HG03571 (cell line): Measurements from ENCODE around the gene SIRPB1.
"Not testable (repeated sequence)": the region's sequence is repeated elsewhere in the genome, so short reads cannot be mapped to it uniquely, and the experiment has no call there.

Source experiments
- ATAC-seq: cut with Tn5 transposase; IDR thresholded peaks from one replicate; pipeline ENCODE4 v1.9.1; 2021; ENCODE audit not compliant: unreplicated experiment

Gene SIRPB1

DNA sequence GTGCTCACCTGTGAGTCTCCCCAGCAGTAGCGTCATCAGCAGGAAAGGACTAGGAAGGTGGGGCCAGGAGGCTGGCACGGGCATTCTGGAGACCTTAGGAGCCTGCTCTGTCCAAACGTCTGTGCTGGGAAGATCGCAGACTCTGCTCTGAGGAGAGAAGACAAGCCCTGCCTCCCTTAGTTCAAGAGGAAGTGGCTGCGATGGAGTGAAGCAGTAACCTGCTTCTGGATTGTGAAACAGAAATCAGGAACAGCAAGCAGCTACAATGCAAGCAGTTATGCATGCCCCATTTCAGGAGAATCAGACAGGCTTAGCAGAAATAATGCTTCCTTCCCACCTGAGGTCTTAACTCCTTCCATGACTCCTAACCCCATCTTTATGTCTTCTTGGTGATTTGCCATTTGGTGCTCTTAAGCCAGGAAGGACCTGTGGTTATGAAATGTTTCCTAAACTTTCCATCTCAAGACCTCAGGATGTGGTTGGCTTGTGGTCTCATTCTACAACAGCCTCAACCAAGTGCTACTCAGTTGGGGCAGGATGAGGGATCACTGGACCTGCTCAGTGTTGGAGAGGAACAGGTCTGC lies at the start of gene SIRPB1:
SIRPB1 (minus strand) TSS at position 149 of the 584 bp plus-strand sequence; CDS start at position 84, 65 bp downstream.
- ATAC-seq, result no peak

DNA sequence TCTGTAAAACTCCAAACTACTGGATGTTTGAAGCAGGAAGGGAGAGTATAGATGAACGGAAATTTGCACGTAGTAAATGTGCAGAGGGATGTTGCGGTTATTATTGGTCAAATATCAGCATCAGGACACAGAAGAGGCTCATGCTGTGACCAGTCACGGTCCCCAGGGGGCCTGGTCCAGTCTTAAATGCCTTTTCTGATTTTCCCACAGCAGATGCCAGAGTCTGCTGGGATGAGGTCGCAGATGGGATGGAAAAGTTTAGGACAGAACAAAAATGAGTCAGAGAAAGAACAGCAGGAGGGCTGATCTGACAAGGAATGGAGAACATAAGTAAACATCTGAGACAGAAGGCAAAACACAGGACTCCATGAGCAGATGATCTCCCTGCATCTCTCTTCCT lies 49.5 kb upstream of the SIRPB1 start:
- no peak for ATAC-seq

GRCh38 chr20:1667502-1668085 lies 47.8 kb upstream of the SIRPB1 start:
- ATAC-seq, result no peak

DNA sequence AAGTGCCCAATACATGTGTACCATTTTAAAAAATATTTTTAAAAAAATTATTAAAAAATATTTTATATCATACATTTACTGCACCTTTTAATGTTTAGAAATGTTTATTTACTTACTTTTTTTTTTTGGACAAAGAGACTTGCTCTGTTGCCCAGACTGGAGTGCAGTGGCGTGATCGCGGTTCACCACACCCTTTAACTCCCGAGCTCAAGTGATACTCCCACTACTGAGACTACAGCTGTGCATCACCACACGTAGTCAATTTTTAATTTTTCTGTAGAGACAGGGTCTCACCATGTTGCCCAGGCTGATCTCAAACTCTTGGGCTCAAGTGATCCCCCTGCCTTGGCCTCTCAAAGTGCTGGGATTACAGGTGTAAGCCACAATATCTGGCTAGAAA lies 47.0 kb upstream of the SIRPB1 start:
- ATAC-seq, result no peak

- ATAC-seq, result no peak
Observed at GRCh38 chr20:1665345-1665744, 45.5 kb upstream of the SIRPB1 start.

DNA sequence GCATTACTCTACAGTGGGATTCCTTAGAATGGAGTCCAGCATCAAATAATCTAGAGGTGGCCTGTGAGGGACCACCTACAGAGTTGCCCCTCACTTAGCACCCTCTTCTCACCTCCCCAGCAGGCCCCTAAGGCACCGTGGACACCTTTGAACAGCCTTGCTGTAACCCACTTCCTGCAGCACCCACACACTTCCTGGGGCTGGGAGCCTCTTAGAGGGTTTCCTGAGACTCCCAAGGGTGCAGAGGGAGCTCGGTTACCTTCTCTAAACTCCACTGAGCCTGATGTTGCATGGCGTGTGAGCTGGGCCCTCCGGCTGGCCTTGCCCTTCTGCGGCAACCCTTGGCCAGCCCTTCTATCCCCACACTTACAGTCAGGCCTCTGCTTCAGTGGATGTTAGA lies 45.1 kb upstream of the SIRPB1 start:
- no peak for ATAC-seq

- ATAC-seq, result no peak
Observed at GRCh38 chr20:1663917-1664316, 44.1 kb upstream of the SIRPB1 start.

GRCh38 chr20:1661542-1662299 lies 41.9 kb upstream of the SIRPB1 start:
- no peak for ATAC-seq

DNA sequence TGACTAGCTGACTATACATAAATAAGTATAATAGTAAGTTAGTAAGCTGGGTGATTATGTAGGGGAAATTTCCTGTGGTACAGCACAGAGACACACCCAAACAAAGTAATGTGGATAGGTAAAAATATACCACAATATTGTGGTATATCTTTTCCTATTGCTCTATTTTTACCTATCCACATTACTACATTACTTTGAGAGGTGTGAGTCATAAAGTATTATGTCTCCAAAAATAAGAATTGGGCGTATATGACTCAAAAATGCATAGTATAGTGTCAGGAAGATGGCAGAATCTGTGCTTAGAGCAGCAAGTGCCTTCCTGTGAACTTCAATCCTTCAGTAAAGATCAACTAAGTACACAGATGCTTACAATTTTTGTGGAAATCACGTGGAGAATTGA lies 40.4 kb upstream of the SIRPB1 start:
- no peak for ATAC-seq

DNA sequence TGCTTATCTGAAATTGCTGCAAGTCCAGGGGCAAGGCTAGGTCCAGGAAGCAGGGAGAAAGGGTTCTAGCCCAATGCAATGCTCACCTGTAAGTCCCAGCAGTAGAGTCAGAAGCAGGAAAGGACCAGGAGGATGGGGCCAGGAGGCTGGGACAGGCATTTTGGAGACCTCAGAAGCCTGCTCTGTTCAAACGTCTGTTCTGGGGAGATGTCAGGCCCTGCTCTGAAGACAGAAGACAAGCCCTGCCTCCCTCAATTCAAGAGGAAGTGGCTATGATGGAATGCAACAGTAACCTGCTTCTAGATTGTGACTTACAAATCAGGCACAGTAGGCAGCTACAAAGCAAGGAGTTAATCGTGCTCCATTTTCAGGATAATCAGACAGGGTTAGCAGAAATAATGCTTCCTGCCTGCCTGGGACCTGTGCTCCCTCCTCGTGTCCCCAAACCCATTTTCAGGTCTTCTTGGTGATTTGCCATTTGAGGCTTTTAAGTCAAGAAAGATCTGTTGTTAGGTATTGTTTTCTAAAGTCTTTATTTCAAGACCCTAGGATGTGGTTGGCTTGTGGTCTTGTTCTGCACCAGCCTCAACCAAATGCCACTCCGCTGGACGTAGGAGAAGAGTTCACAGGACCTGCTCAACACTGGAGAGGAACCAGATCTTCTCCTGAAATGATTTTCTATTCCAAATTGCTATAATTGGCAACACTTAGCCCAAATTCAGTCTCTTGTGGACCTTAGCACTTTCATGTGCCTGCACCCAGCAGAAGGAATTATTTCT lies 37.9 kb upstream of the SIRPB1 start, which contains the start of gene SIRPG:
SIRPG (minus strand) TSS at position 224 of the 779 bp plus-strand sequence; CDS start at position 159, 65 bp downstream.
- no peak for ATAC-seq

- ATAC-seq, result no peak
Observed at GRCh38 chr20:1656844-1657243, 37.0 kb upstream of the SIRPB1 start.

GRCh38 chr20:1654996-1655395 lies 35.2 kb upstream of the SIRPB1 start:
- no peak for ATAC-seq

- ATAC-seq, result no peak
Observed at GRCh38 chr20:1652960-1653359, 33.2 kb upstream of the SIRPB1 start.

DNA sequence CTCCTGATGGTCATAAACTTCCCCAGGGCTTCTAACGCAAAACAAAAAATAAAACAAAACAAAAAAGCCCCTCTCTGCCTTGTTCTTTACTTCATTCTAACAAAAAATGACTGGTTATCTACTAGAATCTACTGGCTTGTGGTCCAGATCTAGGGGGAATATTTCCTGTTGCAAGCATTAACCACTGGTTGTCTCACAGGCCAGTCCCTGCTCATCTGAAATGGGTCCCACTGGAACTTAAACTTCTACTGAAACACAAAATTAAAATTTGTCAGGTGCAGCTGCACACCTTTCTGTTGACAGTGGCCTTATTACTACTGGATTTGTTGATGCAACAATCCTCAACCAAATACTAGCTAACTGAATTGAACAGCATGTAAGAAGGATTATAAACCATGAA lies 32.3 kb upstream of the SIRPB1 start:
- ATAC-seq, result no peak

DNA sequence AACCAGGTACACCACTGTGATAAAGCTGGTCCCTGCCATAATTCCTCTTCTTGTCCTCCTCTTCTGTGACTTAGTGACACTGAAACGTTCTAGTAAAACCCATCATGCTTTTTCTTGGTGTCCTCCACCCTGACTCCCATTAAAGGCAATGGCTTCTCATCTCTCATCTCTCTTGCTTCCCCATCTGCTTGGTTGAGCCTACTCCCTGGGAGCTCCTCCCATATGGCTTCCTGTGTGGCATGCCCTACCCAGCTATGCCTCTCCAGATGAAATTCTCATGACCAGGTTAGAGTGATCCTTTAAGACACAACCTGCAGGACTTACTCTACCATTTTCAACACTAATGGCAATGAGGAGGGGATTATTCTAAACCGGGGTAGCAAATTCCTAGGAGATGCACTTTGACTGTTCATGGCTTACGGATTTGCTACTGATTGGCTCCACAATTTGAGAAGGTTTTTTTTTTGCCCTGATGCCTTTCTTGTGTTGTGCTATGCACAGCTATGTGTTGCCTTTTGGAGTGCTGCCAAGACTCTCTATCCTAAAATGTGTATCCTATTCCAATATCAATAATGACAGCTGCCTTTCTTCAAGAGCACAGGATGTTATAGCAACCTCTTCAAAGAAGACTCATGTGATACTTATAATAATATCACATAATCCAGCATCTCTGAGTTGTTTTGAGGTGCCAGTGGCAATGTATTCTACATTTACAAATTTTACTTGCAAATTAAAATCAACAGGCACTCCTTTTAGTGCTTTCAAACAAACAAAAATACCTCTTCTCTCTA lies 31.7 kb upstream of the SIRPB1 start:
- no peak for ATAC-seq

- ATAC-seq, result no peak
Observed at GRCh38 chr20:1648101-1648500, 28.3 kb upstream of the SIRPB1 start.

DNA sequence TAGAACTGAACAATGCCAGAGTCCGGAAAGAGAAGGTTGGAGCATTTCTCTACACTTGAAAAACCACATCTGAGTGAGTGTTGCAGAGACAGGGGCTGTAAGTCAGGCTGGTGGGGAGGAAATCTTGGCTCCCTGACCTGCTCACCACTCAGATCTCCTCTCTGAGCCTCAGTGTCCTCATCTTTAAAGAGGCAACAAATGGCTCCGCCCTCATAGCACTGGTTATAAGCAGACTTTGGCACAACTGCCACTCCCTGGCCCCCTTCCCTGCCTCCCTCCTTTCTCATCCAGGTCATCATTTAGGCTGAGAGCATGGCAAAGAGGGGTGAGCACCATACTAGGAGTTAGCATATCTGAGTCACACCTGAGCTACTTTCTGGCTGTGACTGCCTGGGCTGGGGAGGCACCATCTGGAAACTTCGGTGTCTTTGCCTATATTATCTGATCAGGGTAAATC lies 27.2 kb upstream of the SIRPB1 start:
- ATAC-seq, result no peak

GRCh38 chr20:1644101-1644962 lies 24.5 kb upstream of the SIRPB1 start:
- ATAC-seq, result no peak

DNA sequence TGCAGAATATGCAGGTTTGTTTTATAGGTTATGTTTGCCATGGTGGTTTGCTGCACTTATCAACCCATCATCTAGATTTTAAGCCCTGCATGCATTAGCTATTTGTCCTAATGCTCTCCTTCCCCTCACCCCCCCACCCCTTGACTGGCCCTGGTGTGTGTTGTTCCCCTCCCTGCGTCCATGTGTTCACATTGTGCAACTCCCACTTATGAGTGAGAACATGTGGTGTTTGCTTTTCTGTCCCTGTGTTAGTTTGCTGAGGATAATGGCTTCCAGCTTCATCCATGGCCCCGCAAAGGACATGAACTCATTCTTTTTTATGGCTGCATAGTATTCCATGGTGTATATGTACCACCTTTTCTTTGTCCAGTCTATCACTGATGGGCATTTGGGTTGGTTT lies 18.8 kb upstream of the SIRPB1 start:
- ATAC-seq, result not testable (repeated sequence)

GRCh38 chr20:1637755-1638154 lies 17.9 kb upstream of the SIRPB1 start:
- no peak for ATAC-seq
